Subcutaneous adipose tissue (tissue), 4 donors: ENCODE data around the gene CALD1. TPM values are rescaled to one million over a fixed set of nuclear protein-coding genes. Genes with fewer than 3 reads are reported as not detected.

ENCODE experiments used
- total RNA-seq, 4 donors: library from RNA; depleted of rRNA; stranded (reverse); fragments of >200 nt; gene quantifications; one replicate each; pipeline ENCODE4 v1.1.0, GENCODE V29; 2016
- TF ChIP-seq, protein P1 (sequence below): fragments of 450-650 bp; IDR thresholded peaks from one replicate; pipeline ENCODE4 v1.5.1; 2016; ENCODE audit warnings: low read depth, mild to moderate bottlenecking, control low read depth, antibody characterized with exemption, moderate library complexity

Gene CALD1
- total RNA-seq, 4 donors from 2014 or later = 142 to 278 (median 240) TPM

GRCh38 chr7:134819401-134819800, 40.0 kb downstream of the CALD1 start:
- TF ChIP-seq, protein P1, sequence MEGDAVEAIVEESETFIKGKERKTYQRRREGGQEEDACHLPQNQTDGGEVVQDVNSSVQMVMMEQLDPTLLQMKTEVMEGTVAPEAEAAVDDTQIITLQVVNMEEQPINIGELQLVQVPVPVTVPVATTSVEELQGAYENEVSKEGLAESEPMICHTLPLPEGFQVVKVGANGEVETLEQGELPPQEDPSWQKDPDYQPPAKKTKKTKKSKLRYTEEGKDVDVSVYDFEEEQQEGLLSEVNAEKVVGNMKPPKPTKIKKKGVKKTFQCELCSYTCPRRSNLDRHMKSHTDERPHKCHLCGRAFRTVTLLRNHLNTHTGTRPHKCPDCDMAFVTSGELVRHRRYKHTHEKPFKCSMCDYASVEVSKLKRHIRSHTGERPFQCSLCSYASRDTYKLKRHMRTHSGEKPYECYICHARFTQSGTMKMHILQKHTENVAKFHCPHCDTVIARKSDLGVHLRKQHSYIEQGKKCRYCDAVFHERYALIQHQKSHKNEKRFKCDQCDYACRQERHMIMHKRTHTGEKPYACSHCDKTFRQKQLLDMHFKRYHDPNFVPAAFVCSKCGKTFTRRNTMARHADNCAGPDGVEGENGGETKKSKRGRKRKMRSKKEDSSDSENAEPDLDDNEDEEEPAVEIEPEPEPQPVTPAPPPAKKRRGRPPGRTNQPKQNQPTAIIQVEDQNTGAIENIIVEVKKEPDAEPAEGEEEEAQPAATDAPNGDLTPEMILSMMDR = no peak

DNA sequence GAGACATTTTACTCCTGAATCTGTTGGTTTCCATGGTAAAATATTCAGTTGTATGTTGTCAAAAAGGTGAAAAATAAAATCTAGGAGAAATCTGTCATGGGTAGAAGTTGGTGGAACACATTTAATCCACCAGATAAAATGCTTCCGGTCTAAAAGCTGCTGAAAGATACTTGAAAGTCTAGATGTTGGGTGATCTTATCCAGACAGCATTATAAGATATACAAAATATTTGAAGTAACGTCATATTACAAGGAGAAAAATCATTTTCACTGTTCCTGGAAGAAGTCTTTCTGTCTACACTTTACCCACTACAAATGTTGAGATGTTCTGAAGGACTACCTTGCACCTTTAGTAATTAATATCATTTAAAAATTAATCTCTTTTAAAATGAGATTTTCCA, 40.9 kb downstream of the CALD1 start:
- TF ChIP-seq, protein P1 = no peak

DNA sequence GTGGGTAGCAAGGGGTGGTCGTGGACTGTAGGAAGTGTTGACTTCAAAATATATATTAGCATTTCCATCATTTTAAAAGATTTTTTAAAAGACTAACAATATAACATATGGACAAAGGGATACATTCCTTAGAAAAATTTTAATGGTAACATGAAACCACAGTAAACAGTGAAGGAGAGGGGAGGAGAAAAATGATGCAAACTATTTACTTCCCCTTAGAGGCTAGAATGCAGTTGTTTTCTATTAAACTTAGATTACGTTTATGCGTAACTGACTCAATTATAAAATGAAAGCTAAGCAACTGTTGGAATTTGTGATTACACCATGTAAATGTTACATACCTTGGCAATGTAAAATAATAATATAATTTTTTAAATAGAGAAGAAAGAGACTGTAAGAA, 41.3 kb downstream of the CALD1 start:
- TF ChIP-seq, protein P1 = no peak

DNA sequence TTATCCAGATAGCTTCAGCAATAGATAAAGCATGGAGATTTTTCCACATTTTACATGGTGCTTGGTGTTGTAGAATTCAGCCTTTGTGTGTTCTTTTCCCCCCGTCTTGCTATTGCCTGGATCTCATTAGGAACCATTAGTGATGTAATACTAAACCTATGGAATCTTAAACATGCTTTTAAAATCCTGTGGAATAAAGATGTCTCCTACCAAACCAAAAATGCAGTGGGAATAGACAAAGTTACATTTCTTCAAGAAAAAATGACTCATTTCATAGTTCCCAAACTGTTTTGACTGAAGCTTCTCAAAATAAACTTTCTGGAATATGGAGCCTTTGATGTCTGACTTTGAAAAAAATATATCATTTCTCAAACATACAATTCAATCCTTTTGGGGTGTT, 44.0 kb downstream of the CALD1 start:
- TF ChIP-seq, protein P1 = no peak

GRCh38 chr7:134825666-134826065, 46.2 kb downstream of the CALD1 start:
- TF ChIP-seq, protein P1 = no peak

- TF ChIP-seq, protein P1 = no peak
Observed at GRCh38 chr7:134826105-134826504, 46.7 kb downstream of the CALD1 start.

DNA sequence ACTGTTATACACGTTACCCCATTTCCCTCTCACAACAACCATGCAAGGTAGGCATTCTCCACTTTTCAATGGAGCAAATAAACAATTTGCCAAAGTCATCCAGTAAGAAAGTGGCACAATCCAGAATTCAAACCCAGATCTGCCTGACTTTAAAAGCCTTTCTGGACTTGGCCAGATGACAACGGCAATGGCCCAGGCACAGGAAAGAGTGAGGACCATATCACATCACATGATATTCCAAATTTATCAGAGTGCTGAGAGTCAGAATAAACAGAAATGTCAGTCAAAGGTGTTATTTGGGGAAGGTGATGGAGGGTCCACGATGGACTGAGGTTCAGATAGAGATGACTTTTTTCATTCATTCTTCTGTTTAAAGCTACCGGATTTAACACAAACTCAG, 48.0 kb downstream of the CALD1 start:
- TF ChIP-seq, protein P1 = no peak

DNA sequence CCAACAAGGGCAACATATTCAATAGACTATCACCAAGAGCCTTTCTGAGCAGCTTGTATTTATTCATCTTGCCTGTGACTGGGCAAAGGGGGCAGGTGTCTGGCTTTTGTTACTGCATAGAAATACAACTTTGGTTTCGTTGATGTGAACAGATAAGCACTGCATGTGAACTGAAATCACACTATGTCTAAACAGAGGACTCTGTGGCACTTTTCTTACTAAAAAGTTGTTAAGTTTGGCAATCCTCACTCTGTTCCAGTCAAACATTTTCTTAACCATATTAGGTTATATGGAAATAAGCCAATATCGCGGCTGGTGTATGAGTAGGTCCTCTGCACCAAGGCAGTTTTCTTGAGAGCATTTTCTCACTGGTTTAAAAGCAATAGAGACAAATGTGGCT, 48.5 kb downstream of the CALD1 start:
- TF ChIP-seq, protein P1 = no peak
